Peyer's patch (tissue), 4 donors: ENCODE measurements around the gene PASK. TPM values are rescaled to one million over a fixed set of nuclear protein-coding genes. Genes with fewer than 3 reads are reported as not detected.

Source experiments
- DNase-seq, 3 donors: peaks; one replicate each; pipeline ENCODE4 v3.0.0-alpha.2; 2017 to 2019
- H3K27ac ChIP-seq, 4 donors: fragments of 200-600 bp; sonication (generic); one replicate each; pipeline ENCODE4 v1.5.1; 2016 to 2019
- H3K27me3 ChIP-seq, 2 donors: fragments of 200-600 bp; sonication (generic); one replicate each; pipeline ENCODE4 v1.5.1; 2019
- H3K36me3 ChIP-seq, 3 donors: fragments of 200-600 bp; sonication (generic); one replicate each; pipeline ENCODE4 v1.5.1; 2016 to 2019
- H3K4me1 ChIP-seq, 4 donors: fragments of 200-600 bp; sonication (generic); one replicate each; pipeline ENCODE4 v1.5.1; 2016 to 2019
- H3K4me3 ChIP-seq, 4 donors: fragments of 200-600 bp; sonication (generic); 1 replicate in 3 of 4; 2 replicates in 1 of 4; pipeline ENCODE4 v1.5.1; 2016 to 2019; ENCODE audit warnings: mild to moderate bottlenecking in 1 of 4
- H3K9me3 ChIP-seq, 4 donors: fragments of 200-600 bp; sonication (generic); one replicate each; pipeline ENCODE4 v1.5.1; 2016 to 2019; ENCODE audit warnings: mild to moderate bottlenecking in 1 of 4
- CTCF ChIP-seq, 6 experiments: fragments of 450-650 bp in 4 of 6; fragments of 200-600 bp in 2 of 6; sonication (generic) in 1 of 6; IDR thresholded peaks; one replicate each; pipeline ENCODE4 v1.5.1; 2017 to 2019; ENCODE audit warnings: antibody characterized with exemption in 6 of 6, mild to moderate bottlenecking in 3 of 6, moderate library complexity in 1 of 6
- POLR2A ChIP-seq, 2 donors: fragments of 450-650 bp; IDR thresholded peaks; one replicate each; pipeline ENCODE4 v1.5.1; 2017; ENCODE audit warnings: antibody characterized with exemption in 2 of 2, mild to moderate bottlenecking in 2 of 2, moderate library complexity in 2 of 2
- total RNA-seq, 4 donors: library from RNA; depleted of rRNA; stranded (reverse); fragments of >200 nt; gene quantifications; one replicate each; pipeline ENCODE4 v1.1.0, GENCODE V29; 2016

The PASK gene
- total RNA-seq, 4 donors from 2014 or later = 12.1 to 790 (median 26.7) TPM

- TF ChIP-seq POLR2A (IDR thresholded peaks at IDR 0.05) (no peak), CTCF (IDR thresholded peaks at IDR 0.05) (no peak)
Measured at GRCh38 chr2:241067501-241068135, 81.7 kb downstream of the PASK start.

GRCh38 chr2:241066893-241067341 is 82.4 kb downstream of the PASK start:
- TF ChIP-seq POLR2A (IDR thresholded peaks at IDR 0.05) (no peak), CTCF (IDR thresholded peaks at IDR 0.05) (no peak)

More at GRCh38 chr2:241067501-241068135, 81.7 kb downstream of the PASK start:
- Histone ChIP-seq H3K9me3 (no peaks in the 10 kb centered on the region), H3K27ac (no peak overlapping the region), H3K4me1 (peaks cover 0 to 5% (median 2%) of the 10 kb centered on the region in 4 donors), H3K36me3 (peaks cover 0 to 25% (median 0%) of the 10 kb centered on the region in 3 donors), H3K27me3 (no peaks in the 10 kb centered on the region), H3K4me3 (no peak overlapping the region)
- DNase-seq = peak in 1 of 3 donors; percentile 7

DNA sequence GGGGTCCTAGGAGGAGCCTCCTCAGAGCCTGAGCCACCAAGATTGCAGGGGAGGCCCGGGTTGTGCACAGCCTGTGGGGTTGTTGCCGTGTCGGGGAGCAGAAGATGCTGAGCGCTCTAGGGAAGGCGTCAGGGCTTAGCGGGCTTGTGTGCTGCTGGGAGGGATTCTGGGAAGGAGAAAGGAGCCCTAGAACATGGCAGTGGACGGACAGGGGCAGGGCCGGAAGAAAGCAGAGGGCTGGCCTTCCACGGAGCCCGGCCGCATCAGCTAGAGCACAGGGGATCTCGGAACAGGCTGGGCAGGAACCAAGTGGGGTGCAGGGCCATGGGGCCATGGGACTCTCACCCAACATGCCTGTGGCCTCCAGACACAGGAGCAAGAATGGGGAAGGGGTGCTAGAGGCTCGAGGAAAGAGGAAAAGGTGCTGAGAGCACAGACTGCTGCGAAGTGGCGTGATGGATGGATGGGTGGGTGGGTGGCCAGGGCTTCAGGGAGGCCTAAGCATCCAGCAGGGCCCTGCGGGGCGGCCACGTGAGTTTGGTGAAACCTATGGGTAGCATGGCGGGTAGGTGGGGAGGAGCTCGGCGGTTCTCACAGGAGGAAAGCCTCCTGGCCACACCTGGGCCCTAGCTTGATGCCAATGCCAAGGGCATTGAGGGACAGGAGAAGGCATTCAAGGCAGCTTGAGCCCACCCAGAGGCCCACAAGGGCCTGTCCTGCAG is 82.9 kb downstream of the PASK start:
- Histone ChIP-seq H3K36me3 (peaks cover 0 to 14% (median 0%) of the 10 kb centered on the region in 3 donors), H3K9me3 (no peaks in the 10 kb centered on the region), H3K27me3 (no peaks in the 10 kb centered on the region), H3K4me1 (peaks cover 0 to 5% (median 2%) of the 10 kb centered on the region in 4 donors), H3K4me3 (no peak overlapping the region), H3K27ac (no peak overlapping the region)
- DNase-seq = no peak
- TF ChIP-seq CTCF (IDR thresholded peaks at IDR 0.05) (no peak), POLR2A (IDR thresholded peaks at IDR 0.05) (no peak)

More at GRCh38 chr2:241066893-241067341, 82.4 kb downstream of the PASK start:
- Histone ChIP-seq H3K4me3 (no peak overlapping the region), H3K9me3 (no peaks in the 10 kb centered on the region), H3K4me1 (peaks cover 0 to 5% (median 2%) of the 10 kb centered on the region in 4 donors), H3K27ac (no peak overlapping the region), H3K27me3 (no peaks in the 10 kb centered on the region), H3K36me3 (peaks cover 0 to 20% (median 0%) of the 10 kb centered on the region in 3 donors)
- DNase-seq = peak in 1 of 3 donors; percentile 12

DNA sequence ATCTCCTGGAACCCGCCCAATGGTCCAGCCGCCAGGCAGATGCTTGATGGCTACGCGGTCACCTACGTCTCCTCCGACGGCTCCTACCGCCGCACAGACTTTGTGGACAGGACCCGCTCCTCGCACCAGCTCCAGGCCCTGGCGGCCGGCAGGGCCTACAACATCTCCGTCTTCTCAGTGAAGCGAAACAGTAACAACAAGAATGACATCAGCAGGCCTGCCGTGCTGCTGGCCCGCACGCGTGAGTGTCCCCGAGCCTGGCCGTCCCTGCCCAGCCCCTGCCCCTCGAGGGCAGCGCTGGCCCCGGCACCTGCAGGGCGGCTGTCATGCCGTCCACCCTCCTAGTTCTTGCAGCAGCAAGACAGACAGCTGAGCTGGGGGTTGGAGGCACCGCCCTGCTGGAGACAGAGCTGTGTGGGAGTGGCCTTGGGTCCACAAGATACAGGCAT is 83.9 kb downstream of the PASK start:
- DNase-seq = peak in 1 of 3 donors; percentile 45

More for the DNA sequence above, 83.9 kb downstream of the PASK start:
- peaks cover 0 to 5% (median 2%) of the 10 kb centered on the region in 4 donors for H3K4me1 ChIP-seq
- no peak overlapping the region for H3K4me3 ChIP-seq
- H3K27me3 ChIP-seq = no peaks in the 10 kb centered on the region
- no peaks in the 10 kb centered on the region for H3K9me3 ChIP-seq
- peaks cover 0 to 6% (median 0%) of the 10 kb centered on the region in 3 donors for H3K36me3 ChIP-seq
- no peak for TF ChIP-seq POLR2A (IDR thresholded peaks at IDR 0.05)
- no peak for TF ChIP-seq CTCF (IDR thresholded peaks at IDR 0.05)
- H3K27ac ChIP-seq = no peak overlapping the region
